Fibroblast of peridontal ligament (primary cell): Measurements from ENCODE around the gene OAS1.

ENCODE experiments used
- DNase-seq: peaks from one replicate; pipeline ENCODE4 v3.0.0-alpha.2; 2010; ENCODE audit errors: extremely low read depth

Gene OAS1

GRCh38 chr12:112967306-112967705 is 60.5 kb downstream of the OAS1 start:
- no peak for DNase-seq

GRCh38 chr12:112967858-112968257 is 61.1 kb downstream of the OAS1 start:
- no peak for DNase-seq
